Liver (tissue), 9 donors: ENCODE measurements around the gene NUDT14. TPM values are rescaled to one million over a fixed set of nuclear protein-coding genes. Genes with fewer than 3 reads are reported as not detected.

Experiments
- DNase-seq: peaks from one replicate; pipeline ENCODE4 v3.0.0-alpha.2; 2017; ENCODE audit warnings: low spot score
- H3K27ac ChIP-seq, 2 donors: one replicate each; pipeline ENCODE4 v1.7.0; 2013; ENCODE audit warnings: inconsistent platforms in 2 of 2, low read length in 2 of 2, control low read depth in 1 of 2, low read depth in 1 of 2, mild to moderate bottlenecking in 1 of 2
- H3K27me3 ChIP-seq, 4 donors: one replicate each; pipeline versions ENCODE4 v1.6.1 to v1.7.0; 2013; ENCODE audit warnings: low read length in 3 of 4, inconsistent platforms in 1 of 4, mild to moderate bottlenecking in 1 of 4, moderate library complexity in 1 of 4; ENCODE audit not compliant: control insufficient read depth in 4 of 4, insufficient read depth in 4 of 4
- H3K36me3 ChIP-seq, 4 donors: one replicate each; pipeline versions ENCODE4 v1.6.1 to v1.7.0; 2013; ENCODE audit warnings: low read length in 3 of 4, mild to moderate bottlenecking in 3 of 4, low read depth in 1 of 4, moderate library complexity in 1 of 4; ENCODE audit not compliant: control insufficient read depth in 4 of 4, insufficient read depth in 3 of 4
- H3K4me1 ChIP-seq, 4 donors: one replicate each; pipeline versions ENCODE4 v1.6.1 to v1.7.0; 2013; ENCODE audit warnings: low read length in 3 of 4, mild to moderate bottlenecking in 3 of 4, moderate library complexity in 1 of 4; ENCODE audit not compliant: control insufficient read depth in 4 of 4, insufficient read depth in 4 of 4
- H3K4me3 ChIP-seq, 3 donors: one replicate each; pipeline versions ENCODE4 v1.6.1 to v1.7.0; 2013; ENCODE audit warnings: low read length in 3 of 3, control low read depth in 1 of 3, low read depth in 1 of 3, mild to moderate bottlenecking in 1 of 3
- H3K9ac ChIP-seq, 2 donors: one replicate each; pipeline ENCODE4 v1.7.0; 2013; ENCODE audit warnings: low read length in 2 of 2, mild to moderate bottlenecking in 2 of 2, moderate library complexity in 2 of 2, control low read depth in 1 of 2, low read depth in 1 of 2
- H3K9me3 ChIP-seq, 4 donors: one replicate each; pipeline versions ENCODE4 v1.6.1 to v1.7.0; 2013; ENCODE audit warnings: low read length in 3 of 4; ENCODE audit not compliant: control insufficient read depth in 4 of 4
- EGR1 ChIP-seq, 2 donors: IDR thresholded peaks; 2 replicates each; pipeline ENCODE4 v1.6.1; 2016 to 2018; ENCODE audit warnings: antibody characterized with exemption in 2 of 2, low read depth in 2 of 2
- FOXA1 ChIP-seq: IDR thresholded peaks from 2 replicates; pipeline ENCODE4 v1.6.1; 2016; ENCODE audit warnings: antibody characterized with exemption
- FOXA2 ChIP-seq: IDR thresholded peaks from 2 replicates; pipeline ENCODE4 v1.6.1; 2016; ENCODE audit warnings: antibody characterized with exemption
- GABPA ChIP-seq, 2 donors: IDR thresholded peaks in 1 of 2; conservative IDR thresholded peaks in 1 of 2; 2 replicates each; pipeline ENCODE4 v1.6.1; 2016; ENCODE audit warnings: antibody characterized with exemption in 2 of 2, mild to moderate bottlenecking in 1 of 2, moderate library complexity in 1 of 2
- HNF4A ChIP-seq, 2 donors: conservative IDR thresholded peaks; 2 replicates each; pipeline ENCODE4 v1.6.1; 2016; ENCODE audit warnings: antibody characterized with exemption in 2 of 2, mild to moderate bottlenecking in 2 of 2
- HNF4G ChIP-seq: IDR thresholded peaks from 2 replicates; pipeline ENCODE4 v1.6.1; 2016; ENCODE audit warnings: antibody characterized with exemption
- JUND ChIP-seq, 2 donors: IDR thresholded peaks; 2 replicates each; pipeline ENCODE4 v1.6.1; 2016; ENCODE audit warnings: antibody characterized with exemption in 2 of 2
- MAX ChIP-seq: IDR thresholded peaks from 2 replicates; pipeline ENCODE4 v1.6.1; 2016; ENCODE audit warnings: antibody characterized with exemption
- NR2F2 ChIP-seq: IDR thresholded peaks from 2 replicates; pipeline ENCODE4 v1.6.1; 2016; ENCODE audit warnings: antibody characterized with exemption
- RAD21 ChIP-seq, 2 donors: IDR thresholded peaks; 2 replicates each; pipeline ENCODE4 v1.6.1; 2016; ENCODE audit warnings: antibody characterized with exemption in 2 of 2, mild to moderate bottlenecking in 2 of 2
- REST ChIP-seq: IDR thresholded peaks from 2 replicates; pipeline ENCODE4 v1.6.1; 2016; ENCODE audit warnings: antibody characterized with exemption, mild to moderate bottlenecking
- RXRA ChIP-seq, 2 donors: IDR thresholded peaks; 2 replicates each; pipeline ENCODE4 v1.6.1; 2017 to 2018; ENCODE audit warnings: antibody characterized with exemption in 2 of 2, mild to moderate bottlenecking in 1 of 2
- SP1 ChIP-seq: IDR thresholded peaks from 2 replicates; pipeline ENCODE4 v1.6.1; 2018; ENCODE audit warnings: antibody characterized with exemption, mild to moderate bottlenecking
- TAF1 ChIP-seq: conservative IDR thresholded peaks from 2 replicates; pipeline ENCODE4 v1.6.1; 2016; ENCODE audit warnings: antibody characterized with exemption, mild to moderate bottlenecking
- YY1 ChIP-seq: IDR thresholded peaks from 2 replicates; pipeline ENCODE4 v1.6.1; 2016; ENCODE audit warnings: antibody characterized with exemption, mild to moderate bottlenecking
- WGBS: extraction: QIAGEN DNeasy Blood & Tissue Kit; methylation state at CpG from one replicate; pipeline ENCODE4 v1.1.7; 2013; 5-methylcytosine and 5-hydroxymethylcytosine counted together
- polyA plus RNA-seq, 2 donors: library from polyadenylated mRNA; stranded (reverse) in 1 of 2; unstranded in 1 of 2; fragments of 200-250 nt in 1 of 2; fragments of >200 nt in 1 of 2; fragmentation: Nextera tagmentation in 1 of 2; extraction: Ambion mirVana in 1 of 2; gene quantifications; one replicate each; pipeline versions ENCODE4 v1.2.1 to v1.2.3, GENCODE V29; 2013 to 2015
- total RNA-seq, 2 donors: library from RNA; depleted of rRNA; stranded (reverse); fragments of >200 nt; gene quantifications; one replicate each; pipeline ENCODE4 v1.2.3, GENCODE V29; 2014
- TF ChIP-seq, protein P1 (sequence below): fragments of 150-350 bp; IDR thresholded peaks from 2 replicates; pipeline ENCODE4 v1.5.1; 2017; ENCODE audit warnings: improper control_type of control experiment, low read depth, low read length; ENCODE audit not compliant: missing input control
- TF ChIP-seq, protein P2 (sequence below): IDR thresholded peaks from 2 replicates; pipeline ENCODE4 v1.6.1; 2016; ENCODE audit warnings: antibody characterized with exemption
- TF ChIP-seq, protein P3 (sequence below): IDR thresholded peaks from 2 replicates; pipeline ENCODE4 v1.6.1; 2016; ENCODE audit warnings: antibody characterized with exemption
- donor health status: healthy.
- donor health status: healthy.
- donor health status: healthy.
- donor health status: healthy.
- donor health status: healthy.

NUDT14 gene
- total and polyA plus RNA-seq, 4 donors = 3.8 to 24.2 (median 8.0) TPM

GRCh38 chr14:105156414-105157375 is 24.4 kb downstream of the NUDT14 start:
- H3K27me3 ChIP-seq = no peaks in the 10 kb centered on the region
- H3K36me3 ChIP-seq = no peaks in the 10 kb centered on the region
- WGBS = 85% methylated on average over 31 of the region's 31 CpGs
- peaks cover 3 to 9% (median 7%) of the 10 kb centered on the region in 4 donors for H3K4me1 ChIP-seq
- H3K9me3 ChIP-seq = no peaks in the 10 kb centered on the region
- DNase-seq = no peak
- no peak overlapping the region for H3K4me3 ChIP-seq
- H3K9ac ChIP-seq = no peak overlapping the region
- TF ChIP-seq YY1 (no peak), EGR1 (IDR thresholded peaks at IDR 0.05; ENCODE audit: low read depth in 2 of 2) (no peak), FOXA2 (no peak), HNF4G (no peak), RAD21 (IDR thresholded peaks at IDR 0.05) (no peak), TAF1 (no peak), MAX (no peak), REST (no peak), SP1 (no peak), NR2F2 (no peak), RXRA (IDR thresholded peaks at IDR 0.05) (no peak), GABPA (IDR thresholded peaks at IDR 0.05 in 1 of 2, conservative IDR thresholded peaks at IDR 0.05 in 1 of 2) (no peak), JUND (IDR thresholded peaks at IDR 0.05) (no peak), HNF4A (conservative IDR thresholded peaks at IDR 0.05) (no peak), FOXA1 (no peak)
- TF ChIP-seq, protein P1, sequence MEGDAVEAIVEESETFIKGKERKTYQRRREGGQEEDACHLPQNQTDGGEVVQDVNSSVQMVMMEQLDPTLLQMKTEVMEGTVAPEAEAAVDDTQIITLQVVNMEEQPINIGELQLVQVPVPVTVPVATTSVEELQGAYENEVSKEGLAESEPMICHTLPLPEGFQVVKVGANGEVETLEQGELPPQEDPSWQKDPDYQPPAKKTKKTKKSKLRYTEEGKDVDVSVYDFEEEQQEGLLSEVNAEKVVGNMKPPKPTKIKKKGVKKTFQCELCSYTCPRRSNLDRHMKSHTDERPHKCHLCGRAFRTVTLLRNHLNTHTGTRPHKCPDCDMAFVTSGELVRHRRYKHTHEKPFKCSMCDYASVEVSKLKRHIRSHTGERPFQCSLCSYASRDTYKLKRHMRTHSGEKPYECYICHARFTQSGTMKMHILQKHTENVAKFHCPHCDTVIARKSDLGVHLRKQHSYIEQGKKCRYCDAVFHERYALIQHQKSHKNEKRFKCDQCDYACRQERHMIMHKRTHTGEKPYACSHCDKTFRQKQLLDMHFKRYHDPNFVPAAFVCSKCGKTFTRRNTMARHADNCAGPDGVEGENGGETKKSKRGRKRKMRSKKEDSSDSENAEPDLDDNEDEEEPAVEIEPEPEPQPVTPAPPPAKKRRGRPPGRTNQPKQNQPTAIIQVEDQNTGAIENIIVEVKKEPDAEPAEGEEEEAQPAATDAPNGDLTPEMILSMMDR = no peak
- TF ChIP-seq, protein P2, sequence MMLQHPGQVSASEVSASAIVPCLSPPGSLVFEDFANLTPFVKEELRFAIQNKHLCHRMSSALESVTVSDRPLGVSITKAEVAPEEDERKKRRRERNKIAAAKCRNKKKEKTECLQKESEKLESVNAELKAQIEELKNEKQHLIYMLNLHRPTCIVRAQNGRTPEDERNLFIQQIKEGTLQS = no peak
- TF ChIP-seq, protein P3, sequence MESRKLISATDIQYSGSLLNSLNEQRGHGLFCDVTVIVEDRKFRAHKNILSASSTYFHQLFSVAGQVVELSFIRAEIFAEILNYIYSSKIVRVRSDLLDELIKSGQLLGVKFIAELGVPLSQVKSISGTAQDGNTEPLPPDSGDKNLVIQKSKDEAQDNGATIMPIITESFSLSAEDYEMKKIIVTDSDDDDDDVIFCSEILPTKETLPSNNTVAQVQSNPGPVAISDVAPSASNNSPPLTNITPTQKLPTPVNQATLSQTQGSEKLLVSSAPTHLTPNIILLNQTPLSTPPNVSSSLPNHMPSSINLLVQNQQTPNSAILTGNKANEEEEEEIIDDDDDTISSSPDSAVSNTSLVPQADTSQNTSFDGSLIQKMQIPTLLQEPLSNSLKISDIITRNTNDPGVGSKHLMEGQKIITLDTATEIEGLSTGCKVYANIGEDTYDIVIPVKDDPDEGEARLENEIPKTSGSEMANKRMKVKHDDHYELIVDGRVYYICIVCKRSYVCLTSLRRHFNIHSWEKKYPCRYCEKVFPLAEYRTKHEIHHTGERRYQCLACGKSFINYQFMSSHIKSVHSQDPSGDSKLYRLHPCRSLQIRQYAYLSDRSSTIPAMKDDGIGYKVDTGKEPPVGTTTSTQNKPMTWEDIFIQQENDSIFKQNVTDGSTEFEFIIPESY = no peak
- no peak overlapping the region for H3K27ac ChIP-seq
